ENCODE results near the gene FCER2.

FCER2 gene

GRCh38 chr19:7661744-7662538 lies 40.0 kb downstream of the FCER2 start:
- no peaks in the 10 kb centered on the region for H3K9me3 ChIP-seq (ENCODE audit: low read length)
- no peak overlapping the region for H3K4me3 ChIP-seq (ENCODE audit: low read depth, low read length, poor library complexity, severe bottlenecking)
- H3K27me3 ChIP-seq (ENCODE audit: insufficient read depth, low read length), result no peaks in the 10 kb centered on the region; the same call in 1 of the 2 replicates
- no peaks in the 10 kb centered on the region for H4K20me1 ChIP-seq (ENCODE audit: insufficient read depth, low read length)
- no peaks in the 10 kb centered on the region for H3K9me2 ChIP-seq (ENCODE audit: low read depth, low read length)
- no peak overlapping the region for H3K4me2 ChIP-seq (ENCODE audit: low read length)
- no peak overlapping the region for H3K9ac ChIP-seq (ENCODE audit: low read length)
- H3F3A ChIP-seq (ENCODE audit: insufficient read depth, low read length), result no peaks in the 10 kb centered on the region
- TF ChIP-seq EZH2 (IDR thresholded peaks at IDR 0.05; ENCODE audit: borderline replicate concordance, low read length), result no peak
- no peak overlapping the region for H2AFZ ChIP-seq (ENCODE audit: low read length)
- H3K27ac ChIP-seq (ENCODE audit: low read depth, low read length, poor library complexity, severe bottlenecking), result no peak overlapping the region
- H3K4me1 ChIP-seq (ENCODE audit: insufficient read depth, low read length, severe bottlenecking), result peaks cover 8% of the 10 kb centered on the region
- H3K36me3 ChIP-seq (ENCODE audit: insufficient read depth, low read length), result no peaks in the 10 kb centered on the region
- no peaks in the 10 kb centered on the region for H3K79me2 ChIP-seq (ENCODE audit: insufficient read depth, low read length)

DNA sequence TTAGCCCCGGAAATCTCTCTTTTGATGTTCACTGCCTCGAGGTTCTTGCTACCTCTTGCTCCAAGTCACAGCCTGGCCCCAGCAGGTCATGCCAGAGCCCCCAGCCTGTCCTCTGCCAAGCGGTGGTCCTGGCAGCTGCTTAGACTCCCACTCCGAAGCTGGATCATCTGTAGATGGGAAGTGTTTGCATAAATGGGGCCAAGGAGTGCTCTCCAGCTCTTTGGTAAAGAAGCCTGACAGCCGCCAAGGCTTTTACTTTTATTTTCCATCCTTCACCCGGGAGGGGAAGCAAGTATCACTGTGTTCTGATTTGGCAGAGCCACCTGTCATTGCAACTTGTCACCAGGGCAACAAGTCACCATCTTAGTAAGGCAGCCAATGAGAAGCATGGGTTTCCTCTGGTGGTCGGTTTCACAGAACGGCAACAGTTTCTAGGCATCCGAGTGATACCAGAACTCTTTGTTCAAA lies 43.7 kb downstream of the FCER2 start:
- no peaks in the 10 kb centered on the region for H3K36me3 ChIP-seq (ENCODE audit: insufficient read depth, low read length)

DNA sequence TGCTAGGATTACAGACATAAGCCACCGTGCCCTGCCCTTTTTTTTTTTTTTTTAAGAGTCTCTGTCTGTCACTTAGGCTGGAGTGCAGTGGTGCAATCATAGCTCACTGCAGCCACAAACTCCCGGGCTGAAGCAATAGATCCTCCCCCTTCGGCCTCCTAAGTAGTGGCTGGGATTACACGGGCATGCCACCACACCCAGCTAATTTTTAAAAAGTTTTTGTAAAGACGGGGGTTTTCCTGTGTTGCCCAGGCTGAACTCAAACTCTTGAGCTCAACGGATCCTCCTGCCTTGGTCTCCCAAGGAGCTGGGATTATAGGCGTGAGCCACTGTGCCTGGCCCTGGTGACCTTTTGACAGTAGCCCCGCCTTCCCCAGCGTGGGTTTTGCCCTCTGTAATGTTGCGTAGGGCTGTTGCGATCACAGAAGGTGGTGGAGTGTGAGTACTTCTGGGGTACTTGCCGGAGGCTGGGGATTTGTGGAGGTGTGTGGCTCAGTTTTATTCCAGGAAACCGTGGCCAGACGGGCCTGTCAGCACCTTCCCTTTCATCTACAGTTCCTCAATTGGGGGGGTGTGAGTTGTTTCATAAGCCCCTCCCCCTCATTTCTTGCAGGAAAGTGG lies 44.7 kb downstream of the FCER2 start:
- Histone ChIP-seq H3K4me2 (ENCODE audit: low read length) (no peak overlapping the region), H3K9me3 (ENCODE audit: low read length) (no peaks in the 10 kb centered on the region), H4K20me1 (ENCODE audit: insufficient read depth, low read length) (no peaks in the 10 kb centered on the region), H3F3A (ENCODE audit: insufficient read depth, low read length) (no peaks in the 10 kb centered on the region), H3K27ac (ENCODE audit: low read depth, low read length, poor library complexity, severe bottlenecking) (no peak overlapping the region), H3K9ac (ENCODE audit: low read length) (no peak overlapping the region), H3K4me1 (ENCODE audit: insufficient read depth, low read length, severe bottlenecking) (peaks cover 11% of the 10 kb centered on the region), H3K79me2 (ENCODE audit: insufficient read depth, low read length) (no peaks in the 10 kb centered on the region), H3K36me3 (ENCODE audit: insufficient read depth, low read length) (no peaks in the 10 kb centered on the region), H2AFZ (ENCODE audit: low read length) (no peak overlapping the region), H3K27me3 (ENCODE audit: insufficient read depth, low read length) (0 out of 2 replicates have a peak, but pooled peaks cover 3% of the 10 kb centered on the region), H3K4me3 (ENCODE audit: low read depth, low read length, poor library complexity, severe bottlenecking) (no peak overlapping the region), H3K9me2 (ENCODE audit: low read depth, low read length) (no peaks in the 10 kb centered on the region)
- no peak for TF ChIP-seq CTCF (IDR thresholded peaks at IDR 0.05; ENCODE audit: low read length)
- TF ChIP-seq EZH2 (IDR thresholded peaks at IDR 0.05; ENCODE audit: borderline replicate concordance, low read length), result no peak

More for the DNA sequence above, 43.7 kb downstream of the FCER2 start:
- H3K27me3 ChIP-seq (ENCODE audit: insufficient read depth, low read length), result no peaks in the 10 kb centered on the region; the same call in 1 of the 2 replicates
- H3K79me2 ChIP-seq (ENCODE audit: insufficient read depth, low read length), result no peaks in the 10 kb centered on the region
- H3K9me3 ChIP-seq (ENCODE audit: low read length), result no peaks in the 10 kb centered on the region
- H3K4me2 ChIP-seq (ENCODE audit: low read length), result peak overlapping the region; percentile 53
- no peak overlapping the region for H2AFZ ChIP-seq (ENCODE audit: low read length)
- no peak overlapping the region for H3K27ac ChIP-seq (ENCODE audit: low read depth, low read length, poor library complexity, severe bottlenecking)
- no peaks in the 10 kb centered on the region for H3K9me2 ChIP-seq (ENCODE audit: low read depth, low read length)
- peaks cover 8% of the 10 kb centered on the region for H3K4me1 ChIP-seq (ENCODE audit: insufficient read depth, low read length, severe bottlenecking)
- no peak overlapping the region; the same call in 1 of the 2 replicates for H3K9ac ChIP-seq (ENCODE audit: low read length)
- H3K4me3 ChIP-seq (ENCODE audit: low read depth, low read length, poor library complexity, severe bottlenecking), result peak overlapping the region; percentile 33
- no peak for TF ChIP-seq CTCF (IDR thresholded peaks at IDR 0.05; ENCODE audit: low read length)
- TF ChIP-seq EZH2 (IDR thresholded peaks at IDR 0.05; ENCODE audit: borderline replicate concordance, low read length), result no peak
- H3F3A ChIP-seq (ENCODE audit: insufficient read depth, low read length), result no peaks in the 10 kb centered on the region
- H4K20me1 ChIP-seq (ENCODE audit: insufficient read depth, low read length), result no peaks in the 10 kb centered on the region
